GM21529 (cell line): ENCODE data around the gene AKAP7.
"Not testable (repeated sequence)": the region's sequence is repeated elsewhere in the genome, so short reads cannot be mapped to it uniquely, and the experiment has no call there.

Experiments
- ATAC-seq: cut with Tn5 transposase; IDR thresholded peaks from one replicate; pipeline ENCODE4 v1.9.1; 2021; ENCODE audit not compliant: unreplicated experiment

Gene AKAP7

GRCh38 chr6:131288214-131288613, 152.9 kb downstream of the AKAP7 start:
- ATAC-seq, result no peak

- ATAC-seq, result no peak
Measured at GRCh38 chr6:131290955-131291354, 155.7 kb downstream of the AKAP7 start.

- no peak for ATAC-seq
Measured at GRCh38 chr6:131292145-131292938, 157.1 kb downstream of the AKAP7 start.

GRCh38 chr6:131293472-131293911, 158.2 kb downstream of the AKAP7 start:
- ATAC-seq, result no peak

GRCh38 chr6:131295081-131295480, 159.8 kb downstream of the AKAP7 start:
- ATAC-seq, result no peak

GRCh38 chr6:131300826-131301225, 165.6 kb downstream of the AKAP7 start:
- not testable (repeated sequence) for ATAC-seq

GRCh38 chr6:131303338-131303930, 168.2 kb downstream of the AKAP7 start:
- no peak for ATAC-seq

GRCh38 chr6:131305037-131305850, 170.0 kb downstream of the AKAP7 start:
- ATAC-seq, result no peak

GRCh38 chr6:131309437-131309836, 174.2 kb downstream of the AKAP7 start:
- ATAC-seq, result no peak

GRCh38 chr6:131314838-131315237, 179.6 kb downstream of the AKAP7 start:
- ATAC-seq, result no peak

- no peak for ATAC-seq
Measured at GRCh38 chr6:131316654-131317053, 181.4 kb downstream of the AKAP7 start.

GRCh38 chr6:131317516-131317915, 182.2 kb downstream of the AKAP7 start:
- ATAC-seq, result no peak

- ATAC-seq, result no peak
Measured at GRCh38 chr6:131321589-131321988, 186.3 kb downstream of the AKAP7 start.

GRCh38 chr6:131322125-131322524, 186.9 kb downstream of the AKAP7 start:
- ATAC-seq, result no peak

- ATAC-seq, result not testable (repeated sequence)
Measured at GRCh38 chr6:131325669-131326068, 190.4 kb downstream of the AKAP7 start.

- not testable (repeated sequence) for ATAC-seq
Measured at GRCh38 chr6:131328727-131329126, 193.5 kb downstream of the AKAP7 start.

- no peak for ATAC-seq
Measured at GRCh38 chr6:131331151-131331550, 195.9 kb downstream of the AKAP7 start.

GRCh38 chr6:131331873-131332781, 196.9 kb downstream of the AKAP7 start:
- no peak for ATAC-seq
